Spleen (tissue), 7 donors: ENCODE results near the gene RGS2.
A peak's percentile ranks its signal among the peaks of the same experiment; 100 is the strongest.

ENCODE experiments used
- POLR2A ChIP-seq, 3 donors: fragments of 450-650 bp; IDR thresholded peaks; one replicate each; pipeline ENCODE4 v1.5.1; 2017; ENCODE audit warnings: antibody characterized with exemption in 3 of 3, mild to moderate bottlenecking in 1 of 3
- POLR2AphosphoS5 ChIP-seq, 3 donors: sonication (generic); formaldehyde crosslinking; IDR thresholded peaks; one replicate each; pipeline ENCODE4 v1.5.1; 2017; ENCODE audit warnings: antibody characterized with exemption in 3 of 3
- TF ChIP-seq, protein P1 (sequence below), 11 experiments: fragments of 200-600 bp in 7 of 11; fragments of 450-650 bp in 4 of 11; sonication (generic) in 4 of 11; IDR thresholded peaks in 8 of 11; conservative IDR thresholded peaks in 3 of 11; 1 replicate in 7 of 11; 2 replicates in 4 of 11; pipeline versions ENCODE4 v1.4.0 to v1.8.0; 2016 to 2021; ENCODE audit warnings: antibody characterized with exemption in 11 of 11, inconsistent platforms in 4 of 11, mild to moderate bottlenecking in 1 of 11
- donor health status: DM: no; HTN: no; CAD: no; lungs with moderate emphysema.
- donor health status: DM: no; HTN: no; CAD: no.
- donor health status: DM: no; HTN: no; CAD: no.

DNA sequence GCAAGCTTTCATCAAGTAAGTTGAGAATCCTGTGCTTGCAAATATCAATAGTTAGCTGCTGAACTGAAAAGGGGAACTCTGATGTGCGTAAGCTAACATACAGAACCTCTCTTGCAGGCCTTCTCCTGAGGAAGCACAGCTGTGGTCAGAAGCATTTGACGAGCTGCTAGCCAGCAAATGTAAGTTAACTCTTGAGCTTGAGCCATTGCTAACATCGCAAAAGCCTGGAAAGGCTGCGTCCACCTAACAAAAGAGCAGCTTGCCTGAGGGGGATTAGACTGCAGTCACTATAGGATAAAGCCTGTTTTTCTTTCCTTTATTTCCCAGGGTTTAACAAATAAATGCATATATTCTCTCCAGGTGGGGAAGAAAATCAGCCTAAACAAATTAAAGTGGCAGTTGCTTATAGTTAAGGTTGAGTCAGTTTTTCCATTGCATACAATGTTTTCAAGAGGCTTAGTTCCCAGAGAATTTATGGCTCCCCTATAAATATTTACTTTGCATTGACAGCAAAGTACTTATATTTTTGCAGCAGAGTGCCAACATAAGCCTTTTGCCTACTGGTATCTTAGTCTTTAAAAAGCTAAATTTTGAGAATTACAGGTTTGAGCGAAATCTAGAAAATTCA lies 1.5 kb downstream of the RGS2 start:
- TF ChIP-seq POLR2AphosphoS5 (IDR thresholded peaks at IDR 0.05) (peak in 1 of 3 donors; percentile 90), POLR2A (IDR thresholded peaks at IDR 0.05) (no peak)
- TF ChIP-seq, protein P1, sequence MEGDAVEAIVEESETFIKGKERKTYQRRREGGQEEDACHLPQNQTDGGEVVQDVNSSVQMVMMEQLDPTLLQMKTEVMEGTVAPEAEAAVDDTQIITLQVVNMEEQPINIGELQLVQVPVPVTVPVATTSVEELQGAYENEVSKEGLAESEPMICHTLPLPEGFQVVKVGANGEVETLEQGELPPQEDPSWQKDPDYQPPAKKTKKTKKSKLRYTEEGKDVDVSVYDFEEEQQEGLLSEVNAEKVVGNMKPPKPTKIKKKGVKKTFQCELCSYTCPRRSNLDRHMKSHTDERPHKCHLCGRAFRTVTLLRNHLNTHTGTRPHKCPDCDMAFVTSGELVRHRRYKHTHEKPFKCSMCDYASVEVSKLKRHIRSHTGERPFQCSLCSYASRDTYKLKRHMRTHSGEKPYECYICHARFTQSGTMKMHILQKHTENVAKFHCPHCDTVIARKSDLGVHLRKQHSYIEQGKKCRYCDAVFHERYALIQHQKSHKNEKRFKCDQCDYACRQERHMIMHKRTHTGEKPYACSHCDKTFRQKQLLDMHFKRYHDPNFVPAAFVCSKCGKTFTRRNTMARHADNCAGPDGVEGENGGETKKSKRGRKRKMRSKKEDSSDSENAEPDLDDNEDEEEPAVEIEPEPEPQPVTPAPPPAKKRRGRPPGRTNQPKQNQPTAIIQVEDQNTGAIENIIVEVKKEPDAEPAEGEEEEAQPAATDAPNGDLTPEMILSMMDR (IDR thresholded peaks at IDR 0.05 in 8 of 11, conservative IDR thresholded peaks at IDR 0.05 in 3 of 11) = no peak
